Measurements from ENCODE around the gene TMEM54.

The TMEM54 gene, protein sequence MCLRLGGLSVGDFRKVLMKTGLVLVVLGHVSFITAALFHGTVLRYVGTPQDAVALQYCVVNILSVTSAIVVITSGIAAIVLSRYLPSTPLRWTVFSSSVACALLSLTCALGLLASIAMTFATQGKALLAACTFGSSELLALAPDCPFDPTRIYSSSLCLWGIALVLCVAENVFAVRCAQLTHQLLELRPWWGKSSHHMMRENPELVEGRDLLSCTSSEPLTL

DNA sequence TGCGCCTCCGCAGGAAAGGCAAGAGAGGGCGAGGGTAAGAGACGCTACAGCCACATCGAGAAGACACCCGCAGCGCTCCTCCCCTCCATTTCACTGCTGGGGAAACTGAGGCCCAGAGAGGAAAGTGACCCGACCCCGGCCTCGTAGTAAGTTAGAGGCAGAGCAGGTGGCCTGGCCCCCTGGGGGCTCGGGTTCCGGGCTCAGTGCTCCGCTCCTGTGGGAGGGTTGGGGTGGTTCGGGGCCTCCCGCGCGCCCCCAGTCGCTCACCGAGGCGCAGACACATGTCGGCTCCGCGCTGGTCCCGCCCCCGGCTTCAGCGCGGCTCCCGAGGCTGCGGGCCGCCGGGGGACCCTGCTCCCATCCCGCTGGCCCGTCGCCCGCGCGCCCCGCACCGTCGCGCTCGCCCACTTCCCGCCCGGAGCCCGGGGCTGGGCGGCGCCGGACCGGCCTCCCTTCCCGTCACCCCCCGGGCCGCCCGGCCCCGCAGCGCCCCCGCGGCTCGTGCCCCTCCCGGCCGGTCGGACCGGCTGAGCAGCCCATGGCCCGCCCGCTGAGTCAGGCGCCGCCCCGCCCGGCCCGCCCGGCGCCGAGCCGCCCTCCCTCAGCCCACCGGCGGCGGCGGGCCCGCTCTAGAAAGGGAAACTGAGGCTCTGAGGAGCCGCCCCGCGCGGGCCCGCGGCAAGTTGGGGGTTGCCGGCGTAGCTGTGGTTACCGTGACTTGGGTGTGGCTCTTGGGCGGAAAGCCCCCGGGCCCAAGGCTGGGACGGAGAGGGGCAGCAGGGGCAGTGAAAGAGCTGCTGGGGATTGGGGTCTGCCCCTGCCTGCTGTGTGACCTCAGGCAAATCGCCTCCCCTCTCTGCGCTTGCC is at the start of gene TMEM54:
Gene TMEM54 (minus strand): TSS at position 434 of the 867 bp plus-strand sequence. CDS start 151 bp downstream, at position 283.
- Mint-ChIP-seq H3K36me3 (no peaks in the 10 kb centered on the region), H3K27ac (no peak within 1 kb of the TSS), H3K9me3 (no peaks in the 10 kb centered on the region), H3K4me3 (peak within 1 kb of the TSS; percentile 67), H3K27me3 (peaks cover 84% of the 10 kb centered on the region), H3K4me1 (peaks cover 10% of the 10 kb centered on the region)
- DNase-seq, result no peak
- CTCF ChIA-PET, result interaction anchor here (1.1 kb wide), 1 partner anchor 8 kb away, joined by 3 read pairs; no protein-coding TSS in a partner anchor

- no peak overlapping the region for H3K27ac Mint-ChIP-seq
- peaks cover 7% of the 10 kb centered on the region for H3K4me1 Mint-ChIP-seq
- CTCF ChIA-PET, result interaction anchor here (1.2 to 2.0 kb wide), 2 partner anchors 44 to 51 kb away, joined by 5 to 6 read pairs; no protein-coding TSS in a partner anchor
- no peaks in the 10 kb centered on the region for H3K9me3 Mint-ChIP-seq
- H3K4me3 Mint-ChIP-seq, result no peak overlapping the region
- H3K36me3 Mint-ChIP-seq, result peaks cover 35% of the 10 kb centered on the region
- no peak for DNase-seq
- H3K27me3 Mint-ChIP-seq, result no peaks in the 10 kb centered on the region
These were observed 48.3 kb upstream of the TMEM54 start for GRCh38 chr1:32949519-32949918.

- CTCF ChIA-PET, result interaction anchor here (0.7 to 2.0 kb wide), 3 partner anchors 45 to 108 kb away, joined by 3 to 6 read pairs (median 5); no protein-coding TSS in a partner anchor
- Mint-ChIP-seq H3K4me1 (peaks cover 12% of the 10 kb centered on the region), H3K27ac (no peak overlapping the region), H3K9me3 (no peaks in the 10 kb centered on the region), H3K36me3 (peaks cover 42% of the 10 kb centered on the region), H3K4me3 (no peak overlapping the region), H3K27me3 (no peaks in the 10 kb centered on the region)
- DNase-seq, result no peak
These were observed 47.7 kb upstream of the TMEM54 start for GRCh38 chr1:32948905-32949304.

DNA sequence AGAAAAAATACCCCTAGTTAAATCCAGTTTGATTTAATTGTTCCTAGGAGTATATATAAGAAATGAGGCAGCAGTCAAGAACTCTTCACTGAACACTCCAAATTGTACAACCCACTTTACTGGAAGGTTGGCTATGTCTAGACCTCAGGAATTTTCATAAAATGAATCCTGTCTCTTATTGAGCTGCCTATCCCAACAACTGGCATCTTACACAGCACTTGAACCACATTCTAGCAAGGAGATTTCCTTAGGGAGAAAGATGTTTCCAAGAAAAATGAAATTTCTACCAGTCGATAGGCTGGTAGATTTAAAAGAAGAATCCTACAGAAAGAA is 47.2 kb upstream of the TMEM54 start:
- H3K27me3 Mint-ChIP-seq, result no peaks in the 10 kb centered on the region
- H3K27ac Mint-ChIP-seq, result no peak overlapping the region
- DNase-seq, result no peak
- peaks cover 1% of the 10 kb centered on the region for H3K9me3 Mint-ChIP-seq
- CTCF ChIA-PET, result interaction anchor here (0.7 to 2.0 kb wide), 2 partner anchors 53 to 109 kb away, joined by 3 to 6 read pairs; no protein-coding TSS in a partner anchor
- H3K36me3 Mint-ChIP-seq, result peaks cover 44% of the 10 kb centered on the region
- H3K4me1 Mint-ChIP-seq, result peaks cover 14% of the 10 kb centered on the region
- H3K4me3 Mint-ChIP-seq, result no peak overlapping the region

DNA sequence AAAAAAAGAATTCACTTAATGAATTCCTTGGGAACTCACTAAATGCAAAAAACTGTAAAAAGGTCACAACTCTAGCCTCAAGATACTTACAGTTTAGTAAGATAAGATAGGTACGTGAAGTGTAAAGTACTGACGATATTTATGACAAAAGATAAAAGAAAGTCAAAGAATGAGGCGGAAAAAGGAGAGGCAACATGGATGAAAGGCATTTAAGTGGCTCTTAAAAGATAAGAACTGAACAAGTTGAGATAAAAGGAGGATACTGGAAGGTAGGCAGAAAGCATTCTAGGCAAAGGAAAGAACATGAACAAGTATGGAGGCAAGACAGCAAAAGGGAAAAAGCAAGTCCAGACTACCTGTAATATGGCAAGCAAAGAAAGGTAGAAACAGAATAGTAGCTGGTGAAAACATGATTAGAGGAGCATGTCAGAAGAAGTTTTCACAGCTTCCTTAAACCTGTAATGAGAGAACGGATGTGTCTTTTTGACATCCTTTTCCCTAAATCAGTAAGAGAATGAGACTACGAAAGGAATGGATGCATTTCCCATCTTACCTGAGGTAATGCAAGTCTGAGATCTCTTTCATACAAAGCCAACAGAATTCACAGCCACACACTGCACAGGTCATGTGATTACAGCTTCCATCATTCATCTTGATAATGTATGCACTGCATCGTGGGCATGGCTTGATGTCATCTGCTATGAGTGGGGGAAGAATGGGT is 46.6 kb upstream of the TMEM54 start:
- CTCF ChIA-PET, result no interaction called here
- H3K27me3 Mint-ChIP-seq, result no peaks in the 10 kb centered on the region
- H3K36me3 Mint-ChIP-seq, result peaks cover 45% of the 10 kb centered on the region
- no peak for DNase-seq
- H3K27ac Mint-ChIP-seq, result no peak overlapping the region
- H3K4me3 Mint-ChIP-seq, result no peak overlapping the region
- peaks cover 1% of the 10 kb centered on the region for H3K9me3 Mint-ChIP-seq
- H3K4me1 Mint-ChIP-seq, result peaks cover 16% of the 10 kb centered on the region

DNA sequence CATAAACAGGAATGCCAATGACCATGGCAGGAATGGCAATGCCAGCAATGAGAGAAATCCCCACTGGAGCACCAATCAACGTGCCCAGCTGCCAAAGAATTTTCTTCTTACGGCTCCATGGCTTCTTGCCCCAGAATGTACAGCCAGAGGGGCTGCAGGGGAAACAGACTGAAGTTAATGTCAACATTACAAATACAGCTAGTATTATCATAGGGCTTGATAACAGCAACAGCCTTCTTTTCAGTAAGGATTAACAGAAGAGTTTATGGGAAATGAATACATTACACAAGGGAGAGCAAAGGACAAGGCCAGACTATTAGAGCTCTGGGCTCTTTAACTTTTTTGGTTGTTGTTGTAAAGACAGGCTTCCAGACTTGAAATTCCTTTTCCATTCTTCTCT is 45.2 kb upstream of the TMEM54 start:
- peaks cover 46% of the 10 kb centered on the region for H3K36me3 Mint-ChIP-seq
- H3K4me3 Mint-ChIP-seq, result no peak overlapping the region
- H3K4me1 Mint-ChIP-seq, result peaks cover 19% of the 10 kb centered on the region
- H3K9me3 Mint-ChIP-seq, result peaks cover 1% of the 10 kb centered on the region
- DNase-seq, result no peak
- H3K27me3 Mint-ChIP-seq, result no peaks in the 10 kb centered on the region
- H3K27ac Mint-ChIP-seq, result no peak overlapping the region
- CTCF ChIA-PET, result interaction anchor here (0.6 to 1.0 kb wide), 3 partner anchors 12 to 20 kb away, joined by 3 to 6 read pairs (median 3); no protein-coding TSS in a partner anchor

DNA sequence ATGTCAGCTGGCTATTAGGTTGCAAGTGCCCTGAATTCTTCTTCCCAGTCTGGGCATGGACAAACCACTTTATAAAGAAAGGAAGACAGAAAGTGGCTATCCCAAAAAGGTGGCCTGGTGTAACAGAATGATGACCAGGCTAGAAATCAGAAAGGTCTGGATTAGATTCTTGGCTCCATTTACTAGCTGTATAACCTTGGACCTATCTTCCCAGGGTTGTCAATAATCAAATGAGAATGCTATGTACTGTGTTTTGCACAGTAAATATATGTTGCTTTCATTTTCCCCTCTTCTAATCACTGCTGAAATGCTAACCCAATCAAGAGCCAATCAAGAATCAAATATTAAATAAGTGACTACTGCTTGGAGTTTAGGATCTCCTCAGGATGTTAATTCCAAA is 43.0 kb upstream of the TMEM54 start:
- Mint-ChIP-seq H3K9me3 (peaks cover 1% of the 10 kb centered on the region), H3K4me3 (no peak overlapping the region), H3K36me3 (peaks cover 61% of the 10 kb centered on the region), H3K27me3 (no peaks in the 10 kb centered on the region), H3K4me1 (peaks cover 35% of the 10 kb centered on the region), H3K27ac (no peak overlapping the region)
- CTCF ChIA-PET, result interaction anchor here (1.2 kb wide), 1 partner anchor 11 kb away, joined by 4 read pairs; no protein-coding TSS in a partner anchor
- DNase-seq, result no peak

DNA sequence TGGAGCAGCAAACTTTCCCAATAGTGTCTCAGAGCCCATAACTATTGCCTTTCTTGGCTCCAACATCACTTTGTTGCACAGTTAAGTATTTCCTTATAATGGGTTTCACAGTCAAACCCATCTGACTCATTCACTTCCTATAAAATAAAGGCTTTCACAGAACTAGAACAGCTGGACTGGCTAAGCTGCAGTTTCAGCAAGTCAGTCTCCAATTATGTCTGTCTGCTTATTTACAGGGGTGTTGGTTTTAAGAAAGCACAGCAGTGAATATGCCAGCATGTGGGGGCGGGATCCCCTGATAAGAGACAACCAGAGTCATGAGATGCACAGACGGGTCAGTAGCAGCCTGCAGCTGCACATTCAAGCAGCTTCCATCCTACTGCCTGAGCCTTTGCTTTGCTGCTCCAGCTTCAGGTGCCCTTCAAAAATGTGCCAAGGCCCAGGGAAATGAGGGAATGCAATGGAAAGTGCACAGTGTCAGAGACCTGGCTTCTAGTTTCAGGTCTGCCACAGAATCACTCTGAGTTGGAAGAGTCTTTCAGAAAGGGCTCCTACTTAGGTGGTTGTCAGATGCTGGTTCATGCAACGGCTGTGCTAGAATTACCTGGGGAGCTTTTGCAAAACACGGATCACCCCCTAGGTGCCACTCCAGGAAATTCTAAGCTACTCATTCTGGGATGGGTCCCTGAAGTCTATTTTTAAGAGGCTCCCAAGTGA is 38.6 kb upstream of the TMEM54 start:
- Mint-ChIP-seq H3K27me3 (no peaks in the 10 kb centered on the region), H3K4me3 (no peak overlapping the region), H3K9me3 (peaks cover 1% of the 10 kb centered on the region), H3K27ac (no peak overlapping the region), H3K4me1 (peaks cover 43% of the 10 kb centered on the region), H3K36me3 (peaks cover 61% of the 10 kb centered on the region)
- CTCF ChIA-PET, result interaction anchor here (0.7 to 4.6 kb wide), 5 partner anchors 8 to 116 kb away, joined by 3 to 22 read pairs (median 4); no protein-coding TSS in a partner anchor
- no peak for DNase-seq

- Mint-ChIP-seq H3K36me3 (peaks cover 40% of the 10 kb centered on the region), H3K9me3 (no peaks in the 10 kb centered on the region), H3K4me1 (peaks cover 26% of the 10 kb centered on the region), H3K4me3 (no peak overlapping the region), H3K27me3 (no peaks in the 10 kb centered on the region), H3K27ac (no peak overlapping the region)
- DNase-seq, result no peak
- CTCF ChIA-PET, result interaction anchor here (0.6 to 4.6 kb wide), 6 partner anchors 44 to 149 kb away, joined by 3 to 22 read pairs (median 3); no protein-coding TSS in a partner anchor
These were observed 35.9 kb upstream of the TMEM54 start for GRCh38 chr1:32937061-32937460.

GRCh38 chr1:32934535-32934934 is 33.3 kb upstream of the TMEM54 start:
- H3K4me3 Mint-ChIP-seq, result no peak overlapping the region
- H3K27ac Mint-ChIP-seq, result no peak overlapping the region
- no peaks in the 10 kb centered on the region for H3K9me3 Mint-ChIP-seq
- no peaks in the 10 kb centered on the region for H3K27me3 Mint-ChIP-seq
- peaks cover 14% of the 10 kb centered on the region for H3K4me1 Mint-ChIP-seq
- DNase-seq, result no peak
- CTCF ChIA-PET, result interaction anchor here (0.9 to 5.7 kb wide), 14 partner anchors 10 to 181 kb away, joined by 3 to 84 read pairs (median 4); no protein-coding TSS in a partner anchor
- H3K36me3 Mint-ChIP-seq, result peaks cover 24% of the 10 kb centered on the region

DNA sequence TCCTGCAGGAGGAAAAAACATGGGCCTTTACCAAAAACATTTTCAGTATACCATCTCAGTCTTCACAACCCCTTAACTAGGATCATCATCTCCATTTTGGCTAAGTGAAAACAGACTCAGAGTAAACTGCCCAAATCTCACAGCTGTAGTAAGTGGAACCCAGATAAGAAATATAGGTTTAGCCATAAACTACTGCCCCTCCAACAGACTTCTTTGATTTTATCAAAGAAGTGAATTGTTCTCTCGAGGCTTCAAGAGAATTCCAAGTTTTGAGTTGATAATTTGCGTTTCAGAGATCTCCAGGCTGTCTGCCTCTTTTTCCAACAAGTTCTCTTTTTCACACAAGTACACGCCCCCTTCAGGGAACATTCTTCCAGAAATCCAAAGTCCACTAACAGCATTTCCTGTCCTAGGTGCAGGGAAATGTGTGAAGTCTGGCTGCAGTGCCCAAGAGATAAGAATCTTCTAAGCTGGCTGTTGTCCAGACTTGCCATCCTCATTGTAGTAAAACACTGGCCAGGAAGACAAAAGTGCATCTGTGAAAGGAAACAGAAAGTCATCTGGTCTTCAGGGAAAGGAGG is 32.6 kb upstream of the TMEM54 start:
- H3K4me1 Mint-ChIP-seq, result peaks cover 9% of the 10 kb centered on the region
- H3K27me3 Mint-ChIP-seq, result no peaks in the 10 kb centered on the region
- no peak for DNase-seq
- no peak overlapping the region for H3K4me3 Mint-ChIP-seq
- H3K9me3 Mint-ChIP-seq, result no peaks in the 10 kb centered on the region
- no peak overlapping the region for H3K27ac Mint-ChIP-seq
- CTCF ChIA-PET, result interaction anchor here (0.9 to 5.7 kb wide), 16 partner anchors 10 to 355 kb away, joined by 3 to 84 read pairs (median 5); no protein-coding TSS in a partner anchor
- H3K36me3 Mint-ChIP-seq, result peaks cover 20% of the 10 kb centered on the region

GRCh38 chr1:32931760-32932159 is 30.6 kb upstream of the TMEM54 start:
- H3K4me3 Mint-ChIP-seq, result no peak overlapping the region
- H3K4me1 Mint-ChIP-seq, result peaks cover 5% of the 10 kb centered on the region
- H3K27ac Mint-ChIP-seq, result no peak overlapping the region
- DNase-seq, result no peak
- peaks cover 6% of the 10 kb centered on the region for H3K36me3 Mint-ChIP-seq
- H3K27me3 Mint-ChIP-seq, result peaks cover 13% of the 10 kb centered on the region
- H3K9me3 Mint-ChIP-seq, result no peaks in the 10 kb centered on the region
- CTCF ChIA-PET, result interaction anchor here (1.1 to 5.7 kb wide), 10 partner anchors 9 to 196 kb away, joined by 3 to 84 read pairs (median 6); no protein-coding TSS in a partner anchor

DNA sequence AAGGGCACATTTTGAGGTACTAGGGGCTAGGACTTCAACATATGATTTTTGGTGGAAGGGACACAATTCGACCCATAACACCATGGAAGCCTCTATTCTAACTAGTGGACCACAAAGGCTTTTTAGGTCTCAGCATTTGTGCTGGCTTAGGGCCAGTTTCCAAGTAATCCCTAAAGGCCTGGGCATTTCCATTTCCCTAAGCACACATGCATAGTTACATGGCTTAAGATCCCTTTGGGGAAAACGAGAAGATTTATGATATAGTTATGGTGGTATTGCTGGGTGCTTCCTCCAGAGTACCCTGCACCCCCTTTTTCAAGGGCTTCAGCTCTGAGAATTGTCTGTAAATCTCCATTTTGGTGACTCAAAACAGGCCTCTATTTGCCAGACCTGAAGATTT is 28.2 kb upstream of the TMEM54 start:
- H3K4me3 Mint-ChIP-seq, result no peak overlapping the region
- no peak for DNase-seq
- peaks cover 16% of the 10 kb centered on the region for H3K4me1 Mint-ChIP-seq
- CTCF ChIA-PET, result interaction anchor here (1.1 to 3.8 kb wide), 3 partner anchors 37 to 126 kb away, joined by 3 to 14 read pairs (median 4); no protein-coding TSS in a partner anchor
- no peaks in the 10 kb centered on the region for H3K9me3 Mint-ChIP-seq
- H3K27me3 Mint-ChIP-seq, result peaks cover 37% of the 10 kb centered on the region
- peaks cover 2% of the 10 kb centered on the region for H3K36me3 Mint-ChIP-seq
- H3K27ac Mint-ChIP-seq, result no peak overlapping the region

Data from activated naive CD4-positive, alpha-beta T cell treated with anti-CD3 and anti-CD28 coated beads, Interleukin-2, amount 10 ng/mL, durations not matched to agents 7 days and 5 days (primary cell).